RPMI7951 (cell line): ENCODE data around the gene TAAR9. TPM values are rescaled to one million over a fixed set of nuclear protein-coding genes. Genes with fewer than 3 reads are reported as not detected.

Source experiments
- DNase-seq: peaks from one replicate; pipeline ENCODE4 v3.0.0-alpha.2; 2012; ENCODE audit warnings: low read depth
- total RNA-seq: library from RNA; depleted of rRNA; stranded (reverse); fragments of >200 nt; shearing (Covaris generic); gene quantifications from 2 replicates; pipeline ENCODE4 v1.2.3, GENCODE V29; 2014; rRNA removed

The TAAR9 gene
- total RNA-seq, 1 experiment from 2014 or later: not detected

GRCh38 chr6:132587424-132587823 lies 49.3 kb downstream of the TAAR9 start:
- DNase-seq: no peak

Other genes starting within 250 kb of the TAAR9 start
- gene MOXD1, start 136.8 kb upstream of the TAAR9 start, total RNA-seq: 96.5 and 109 TPM in 2 replicates
- gene STX7, start 25.2 kb upstream of the TAAR9 start, total RNA-seq: 24.3 and 27.2 TPM in 2 replicates
- gene TAAR8, start 14.4 kb downstream of the TAAR9 start, total RNA-seq: not detected in 2 replicates
- gene TAAR6, start 32.0 kb downstream of the TAAR9 start, total RNA-seq: not detected in 2 replicates
- not detected in 2 replicates for gene TAAR5, start 51.5 kb downstream of the TAAR9 start, total RNA-seq
- not detected in 2 replicates for gene TAAR2, start 86.0 kb downstream of the TAAR9 start, total RNA-seq
- not detected in 2 replicates for gene TAAR1, start 120.9 kb downstream of the TAAR9 start, total RNA-seq
- 0.24 and 0.29 TPM in 2 replicates for gene VNN1, start 175.8 kb downstream of the TAAR9 start, total RNA-seq
- gene VNN2, start 219.6 kb downstream of the TAAR9 start, total RNA-seq: 0.12 and 0.29 TPM in 2 replicates